Thoracic aorta (tissue), 2 donors: Measurements from ENCODE around the gene FOXP1. TPM values are rescaled to one million over a fixed set of nuclear protein-coding genes. Genes with fewer than 3 reads are reported as not detected.

Source experiments
- ATAC-seq: fragments of 150-250 bp; one replicate; pipeline ENCODE4 v1.8.0; 2017; ENCODE audit warnings: low read depth; ENCODE audit not compliant: insufficient number of reproducible peaks, low FRiP score
- DNase-seq: peaks from one replicate; pipeline ENCODE4 v3.0.0-alpha.2; 2020; ENCODE audit warnings: low spot score
- H3K27ac ChIP-seq, 2 donors: fragments of 200-600 bp; sonication (generic); 1 replicate in 1 of 2; 2 replicates in 1 of 2; pipeline ENCODE4 v1.5.1; 2016; ENCODE audit warnings: mild to moderate bottlenecking in 2 of 2, moderate library complexity in 2 of 2
- H3K27me3 ChIP-seq: fragments of 200-600 bp; sonication (generic); replicated peaks from 2 replicates; pipeline ENCODE4 v1.6.0; 2016; ENCODE audit warnings: mild to moderate bottlenecking; ENCODE audit not compliant: insufficient read depth
- H3K36me3 ChIP-seq: fragments of 200-600 bp; sonication (generic); one replicate; pipeline ENCODE4 v1.5.1; 2016
- H3K4me1 ChIP-seq, 2 donors: fragments of 200-600 bp; sonication (generic); 1 replicate in 1 of 2; 2 replicates in 1 of 2; pipeline versions ENCODE4 v1.5.1 to v1.6.0; 2016; ENCODE audit warnings: low read depth in 2 of 2, mild to moderate bottlenecking in 1 of 2; ENCODE audit not compliant: control insufficient read depth in 1 of 2
- H3K4me3 ChIP-seq: fragments of 200-600 bp; sonication (generic); 2 replicates; pipeline ENCODE4 v1.5.1; 2016; ENCODE audit warnings: mild to moderate bottlenecking
- H3K9me3 ChIP-seq: fragments of 200-600 bp; sonication (generic); 2 replicates; pipeline ENCODE4 v1.5.1; 2016
- total RNA-seq, 2 donors: library from RNA; depleted of rRNA; stranded (reverse); fragments of >200 nt; gene quantifications; one replicate each; pipeline versions ENCODE4 v1.1.0 to v1.2.3, GENCODE V29; 2016
- TF ChIP-seq, protein P1 (sequence below): fragments of 200-600 bp; sonication (generic); IDR thresholded peaks from one replicate; pipeline ENCODE4 v1.5.1; 2019; ENCODE audit warnings: antibody characterized with exemption

The FOXP1 gene
- total RNA-seq, 2 donors from 2014 or later, result 176 to 255 TPM

DNA sequence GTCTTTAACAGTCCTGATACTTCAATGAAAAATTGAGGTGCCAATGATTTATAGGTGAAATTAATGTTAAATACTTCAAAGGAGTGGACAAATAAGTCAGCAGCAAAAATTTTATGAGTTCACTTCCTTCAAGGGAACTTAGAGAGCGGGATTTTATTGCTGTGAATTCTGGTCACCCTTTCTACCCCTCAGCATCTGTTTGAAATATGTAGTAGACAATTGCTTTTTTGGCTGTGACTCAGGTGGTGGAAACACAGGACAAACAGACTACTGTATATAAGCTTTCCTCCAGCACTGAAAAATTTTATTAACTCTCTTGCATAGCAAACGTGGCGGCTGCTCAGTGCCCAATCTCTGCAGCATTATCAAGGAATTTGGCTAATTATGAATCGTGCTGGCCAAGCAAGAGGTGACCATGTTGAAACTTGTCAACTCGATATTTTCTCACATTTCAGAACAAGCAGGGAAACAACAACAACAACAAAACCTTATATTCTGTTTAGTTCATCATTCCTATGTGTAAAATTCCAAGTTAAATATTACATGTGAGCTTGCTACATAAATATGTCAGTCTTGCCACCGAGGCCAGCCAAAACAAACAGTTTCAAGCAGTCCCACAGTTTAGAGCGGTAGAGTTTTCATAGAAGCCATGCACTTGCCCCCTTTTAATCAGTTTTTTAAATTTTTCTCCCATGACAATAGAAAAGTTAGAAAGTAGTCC lies 420.2 kb downstream of the FOXP1 start:
- H3K4me3 ChIP-seq, result peak overlapping the region; percentile 50
- H3K27ac ChIP-seq, result peak overlapping the region; percentile 78 to 82
- no peaks in the 10 kb centered on the region for H3K36me3 ChIP-seq
- ATAC-seq (no peak), DNase-seq (no peak)
- TF ChIP-seq, protein P1, sequence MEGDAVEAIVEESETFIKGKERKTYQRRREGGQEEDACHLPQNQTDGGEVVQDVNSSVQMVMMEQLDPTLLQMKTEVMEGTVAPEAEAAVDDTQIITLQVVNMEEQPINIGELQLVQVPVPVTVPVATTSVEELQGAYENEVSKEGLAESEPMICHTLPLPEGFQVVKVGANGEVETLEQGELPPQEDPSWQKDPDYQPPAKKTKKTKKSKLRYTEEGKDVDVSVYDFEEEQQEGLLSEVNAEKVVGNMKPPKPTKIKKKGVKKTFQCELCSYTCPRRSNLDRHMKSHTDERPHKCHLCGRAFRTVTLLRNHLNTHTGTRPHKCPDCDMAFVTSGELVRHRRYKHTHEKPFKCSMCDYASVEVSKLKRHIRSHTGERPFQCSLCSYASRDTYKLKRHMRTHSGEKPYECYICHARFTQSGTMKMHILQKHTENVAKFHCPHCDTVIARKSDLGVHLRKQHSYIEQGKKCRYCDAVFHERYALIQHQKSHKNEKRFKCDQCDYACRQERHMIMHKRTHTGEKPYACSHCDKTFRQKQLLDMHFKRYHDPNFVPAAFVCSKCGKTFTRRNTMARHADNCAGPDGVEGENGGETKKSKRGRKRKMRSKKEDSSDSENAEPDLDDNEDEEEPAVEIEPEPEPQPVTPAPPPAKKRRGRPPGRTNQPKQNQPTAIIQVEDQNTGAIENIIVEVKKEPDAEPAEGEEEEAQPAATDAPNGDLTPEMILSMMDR, result no peak
- H3K9me3 ChIP-seq, result no peaks in the 10 kb centered on the region
- peaks cover 9 to 69% of the 10 kb centered on the region in 2 donors for H3K4me1 ChIP-seq
- H3K27me3 ChIP-seq, result no peaks in the 10 kb centered on the region

DNA sequence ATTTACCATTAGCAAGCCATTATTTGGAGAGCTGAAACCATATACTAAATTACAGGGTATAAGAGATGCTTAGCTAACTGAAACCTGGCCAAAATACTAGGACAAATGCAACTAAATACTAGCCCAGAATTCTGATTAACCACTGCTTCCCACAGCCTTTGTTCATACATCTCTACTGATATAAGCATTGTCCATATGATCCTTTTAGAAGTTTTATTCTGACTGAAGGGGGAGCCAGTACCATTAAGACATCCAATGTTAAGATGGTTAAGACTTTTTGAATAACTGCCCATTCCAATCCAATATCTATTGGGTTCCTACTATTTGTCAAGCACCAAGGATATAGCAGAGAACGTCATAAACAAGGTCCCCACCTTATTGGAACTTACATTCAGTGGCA lies 421.3 kb downstream of the FOXP1 start:
- TF ChIP-seq, protein P1, result no peak
- Histone ChIP-seq H3K4me1 (peaks cover 14 to 67% of the 10 kb centered on the region in 2 donors), H3K4me3 (no peak overlapping the region), H3K27me3 (no peaks in the 10 kb centered on the region), H3K36me3 (no peaks in the 10 kb centered on the region), H3K27ac (peak overlapping the region; percentile 78 to 82), H3K9me3 (no peaks in the 10 kb centered on the region)
- ATAC-seq, result no peak
- no peak for DNase-seq

DNA sequence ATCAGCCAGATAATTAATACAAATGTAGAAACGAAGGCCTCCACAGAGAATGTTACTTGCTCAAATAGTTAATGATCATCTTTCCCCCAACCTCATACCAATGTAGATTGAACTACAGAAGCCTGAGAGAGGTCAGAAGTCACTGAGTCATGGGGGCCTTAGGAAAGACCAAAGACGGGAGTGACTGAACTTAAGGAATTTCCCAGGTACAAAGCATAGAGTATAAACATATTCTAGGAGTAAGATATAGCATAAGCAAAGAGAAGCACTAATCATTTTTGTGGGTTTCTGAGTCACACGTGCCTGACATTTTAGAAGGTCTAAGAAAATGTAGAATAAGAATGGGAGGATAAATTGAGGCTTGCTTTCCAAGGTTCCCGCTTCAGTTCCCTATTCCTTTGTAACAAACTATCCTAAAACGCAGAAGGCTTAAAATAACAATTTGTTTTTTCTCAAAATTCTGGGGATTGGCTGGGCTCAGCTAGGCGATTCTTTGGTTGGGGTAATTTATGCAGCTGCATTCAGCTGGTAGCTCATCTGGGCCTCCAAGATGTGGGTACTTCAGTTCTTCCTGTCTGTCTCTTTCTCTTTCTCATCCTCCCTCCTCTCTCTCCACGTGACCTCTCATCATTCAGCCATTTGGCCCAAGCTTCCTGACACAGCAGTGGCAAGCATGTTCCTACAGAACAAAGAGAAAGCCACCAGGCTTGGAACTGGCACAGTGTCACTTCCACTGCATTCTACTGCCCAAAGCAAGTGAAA lies 422.6 kb downstream of the FOXP1 start:
- Histone ChIP-seq H3K4me3 (no peak overlapping the region), H3K36me3 (no peaks in the 10 kb centered on the region), H3K9me3 (no peaks in the 10 kb centered on the region), H3K27me3 (no peaks in the 10 kb centered on the region), H3K27ac (peak overlapping the region in 1 of 2 donors; percentile 82), H3K4me1 (peaks cover 25 to 68% of the 10 kb centered on the region in 2 donors)
- TF ChIP-seq, protein P1, result no peak
- ATAC-seq (no peak), DNase-seq (no peak)

DNA sequence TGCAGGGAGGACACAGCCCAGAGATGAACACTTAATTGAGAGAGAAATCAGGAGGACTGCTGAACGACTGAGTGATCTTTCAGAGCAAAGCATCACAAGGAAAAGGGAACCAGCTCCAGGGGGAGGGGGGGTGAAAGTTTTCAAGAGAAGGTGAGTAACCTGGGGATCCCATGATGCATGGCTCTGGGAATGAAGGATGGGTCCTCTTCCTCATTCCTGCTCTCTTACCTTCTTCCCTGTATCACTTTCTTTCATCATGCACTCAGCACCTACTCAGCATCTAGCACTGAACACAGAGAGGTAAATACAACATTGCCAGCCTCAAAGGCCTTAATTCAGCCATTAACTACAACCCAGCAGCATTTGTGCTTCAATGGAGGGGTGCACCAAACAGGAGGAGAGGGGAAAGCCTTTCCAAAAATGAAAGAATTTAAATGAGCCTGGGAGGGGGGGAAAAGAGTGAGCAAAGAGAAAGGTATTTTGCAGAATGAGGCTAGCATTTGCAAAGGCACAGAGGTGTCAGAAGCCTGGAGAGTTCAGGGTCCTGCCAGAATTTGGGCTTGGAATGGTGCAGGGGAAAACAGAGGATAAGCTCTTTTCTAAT lies 427.4 kb downstream of the FOXP1 start:
- H3K27ac ChIP-seq, result peak overlapping the region; percentile 56
- ATAC-seq (no peak), DNase-seq (no peak)
- H3K4me1 ChIP-seq, result peaks cover 16 to 43% of the 10 kb centered on the region in 2 donors
- TF ChIP-seq, protein P1, result no peak
- H3K27me3 ChIP-seq, result no peaks in the 10 kb centered on the region
- H3K9me3 ChIP-seq, result no peaks in the 10 kb centered on the region
- H3K4me3 ChIP-seq, result no peak overlapping the region
- H3K36me3 ChIP-seq, result peaks cover 2% of the 10 kb centered on the region

DNA sequence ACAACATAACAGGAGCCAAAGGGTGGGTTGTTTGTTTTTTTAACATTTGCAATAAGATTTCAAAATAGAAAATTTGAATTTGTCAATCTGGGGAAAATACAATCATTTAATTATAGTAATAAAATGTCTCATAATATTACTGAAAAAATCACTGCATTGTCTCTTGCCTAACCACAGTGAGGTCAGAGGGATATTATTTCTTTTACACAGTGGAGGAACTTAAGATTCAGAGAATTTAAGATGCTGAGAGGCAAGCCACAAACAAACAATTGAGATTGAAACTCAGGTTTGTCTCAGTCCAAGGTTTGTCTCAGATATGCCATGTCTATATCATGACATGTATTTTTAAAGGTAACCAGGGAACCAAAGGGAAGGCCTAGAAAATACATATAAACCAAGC lies 428.7 kb downstream of the FOXP1 start:
- Histone ChIP-seq H3K36me3 (peaks cover 2% of the 10 kb centered on the region), H3K27me3 (no peaks in the 10 kb centered on the region), H3K9me3 (no peaks in the 10 kb centered on the region), H3K4me3 (no peak overlapping the region), H3K4me1 (peaks cover 16 to 41% of the 10 kb centered on the region in 2 donors), H3K27ac (no peak overlapping the region)
- DNase-seq (no peak), ATAC-seq (no peak)
- TF ChIP-seq, protein P1, result no peak
